Measurements from ENCODE around the gene SMC4.

SMC4 gene

DNA sequence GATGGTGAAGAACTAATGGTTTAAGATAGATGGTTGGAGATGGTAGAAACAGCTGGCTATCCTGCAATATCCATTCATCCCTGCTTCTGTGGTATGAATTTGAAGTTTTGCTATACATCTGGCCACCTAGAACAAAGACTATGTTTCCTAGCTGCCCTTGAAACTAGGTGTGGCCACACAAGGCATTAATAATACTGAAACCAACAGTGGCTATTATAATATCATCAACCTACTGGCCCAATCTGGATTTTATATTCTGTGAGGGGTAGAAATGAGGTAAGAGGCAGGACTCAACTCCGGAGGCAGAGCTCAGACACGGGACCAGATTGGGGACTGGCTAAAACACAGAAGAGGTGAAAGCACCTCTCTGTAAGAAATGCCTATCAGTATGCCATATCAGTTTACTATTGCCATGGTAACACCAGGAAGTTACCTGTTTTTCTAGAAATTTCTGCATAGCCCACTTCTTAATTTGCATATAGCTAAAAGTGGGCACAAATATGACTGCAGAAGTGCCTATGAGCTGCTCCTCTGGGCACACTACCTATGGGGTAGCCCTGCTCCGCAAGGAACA lies 8.8 kb upstream of the SMC4 start:
- Histone ChIP-seq H3K27ac (no peak overlapping the region), H3K9ac (ENCODE audit: insufficient read length) (no peak overlapping the region), H3K36me3 (ENCODE audit: insufficient read depth, low read length) (no peaks in the 10 kb centered on the region), H3K4me3 (no peak overlapping the region), H3K9me3 (ENCODE audit: low read depth, low read length) (no peaks in the 10 kb centered on the region)
- DNase-seq (ENCODE audit: low read depth, low spot score) = no peak
- TF ChIP-seq POLR2AphosphoS5 (IDR thresholded peaks at IDR 0.05; ENCODE audit: borderline replicate concordance, low read depth, low read length) = no peak
- TF ChIP-seq FOXP2 (optimal IDR thresholded peaks at IDR 0.05; ENCODE audit: control extremely low read depth, extremely low read length, insufficient read depth) = no peak
- TF ChIP-seq EZH2 (IDR thresholded peaks at IDR 0.05) = no peak

DNA sequence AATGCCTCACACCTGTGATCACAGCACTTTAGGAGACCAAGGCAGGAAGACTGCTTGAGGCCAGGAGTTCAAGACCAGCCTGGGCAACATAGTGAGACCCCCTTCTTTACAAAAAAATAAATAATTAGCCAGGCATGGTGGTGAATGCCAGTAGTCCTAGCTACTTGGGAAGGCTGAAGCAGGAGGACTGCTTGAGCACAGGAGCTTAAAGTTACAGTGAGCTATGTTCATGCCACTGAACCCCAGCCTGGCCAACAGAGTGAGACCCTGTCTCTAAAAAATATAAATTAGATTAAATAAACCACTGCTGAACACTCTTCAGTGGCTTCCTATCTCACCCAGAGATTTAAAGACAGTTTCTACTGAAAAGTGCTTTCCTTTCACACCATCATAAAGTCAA lies 6.7 kb upstream of the SMC4 start:
- H3K9me3 ChIP-seq (ENCODE audit: low read depth, low read length) = no peaks in the 10 kb centered on the region
- TF ChIP-seq EZH2 (IDR thresholded peaks at IDR 0.05) = no peak
- TF ChIP-seq POLR2AphosphoS5 (IDR thresholded peaks at IDR 0.05; ENCODE audit: borderline replicate concordance, low read depth, low read length) = no peak
- no peak for TF ChIP-seq FOXP2 (optimal IDR thresholded peaks at IDR 0.05; ENCODE audit: control extremely low read depth, extremely low read length, insufficient read depth)
- no peaks in the 10 kb centered on the region for H3K36me3 ChIP-seq (ENCODE audit: insufficient read depth, low read length)
- no peak overlapping the region for H3K27ac ChIP-seq
- H3K4me3 ChIP-seq = no peak overlapping the region
- DNase-seq (ENCODE audit: low read depth, low spot score) = no peak
- H3K9ac ChIP-seq (ENCODE audit: insufficient read length) = no peak overlapping the region

DNA sequence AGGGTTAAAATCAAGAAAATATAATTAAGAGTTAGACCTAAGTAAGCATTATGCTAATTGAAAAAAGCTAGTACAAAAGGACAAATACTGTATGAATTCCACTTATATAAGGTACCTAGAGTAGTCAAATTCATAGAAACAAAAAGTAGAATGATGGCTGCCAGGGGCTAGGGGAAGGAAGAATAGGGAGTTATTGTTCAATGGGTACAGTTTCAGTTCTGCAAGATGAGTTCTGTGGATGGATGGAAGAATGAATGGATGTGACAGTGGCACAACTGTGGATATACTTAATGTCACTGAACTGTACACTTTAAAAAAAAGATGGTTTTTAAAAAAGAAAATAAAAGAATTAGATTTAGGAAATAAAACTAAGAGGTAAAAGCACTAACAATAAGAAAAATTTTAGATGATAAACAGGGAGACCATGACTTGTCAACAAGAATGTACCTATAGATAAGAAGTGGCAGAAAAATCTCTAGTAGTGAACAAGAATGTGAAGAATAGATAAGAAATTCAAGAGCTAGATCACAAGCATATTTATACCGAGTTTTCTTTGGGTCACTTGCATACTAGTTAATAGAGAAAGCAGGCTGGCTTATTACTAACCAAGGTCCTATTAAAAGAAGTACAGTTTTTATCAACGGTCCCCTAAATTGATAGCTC lies 6.0 kb upstream of the SMC4 start:
- no peak overlapping the region for H3K27ac ChIP-seq
- no peaks in the 10 kb centered on the region for H3K9me3 ChIP-seq (ENCODE audit: low read depth, low read length)
- DNase-seq (ENCODE audit: low read depth, low spot score) = no peak
- H3K36me3 ChIP-seq (ENCODE audit: insufficient read depth, low read length) = no peaks in the 10 kb centered on the region
- H3K4me3 ChIP-seq = no peak overlapping the region
- H3K9ac ChIP-seq (ENCODE audit: insufficient read length) = no peak overlapping the region
- TF ChIP-seq POLR2AphosphoS5 (IDR thresholded peaks at IDR 0.05; ENCODE audit: borderline replicate concordance, low read depth, low read length) = no peak
- no peak for TF ChIP-seq EZH2 (IDR thresholded peaks at IDR 0.05)
- TF ChIP-seq FOXP2 (optimal IDR thresholded peaks at IDR 0.05; ENCODE audit: control extremely low read depth, extremely low read length, insufficient read depth) = no peak

DNA sequence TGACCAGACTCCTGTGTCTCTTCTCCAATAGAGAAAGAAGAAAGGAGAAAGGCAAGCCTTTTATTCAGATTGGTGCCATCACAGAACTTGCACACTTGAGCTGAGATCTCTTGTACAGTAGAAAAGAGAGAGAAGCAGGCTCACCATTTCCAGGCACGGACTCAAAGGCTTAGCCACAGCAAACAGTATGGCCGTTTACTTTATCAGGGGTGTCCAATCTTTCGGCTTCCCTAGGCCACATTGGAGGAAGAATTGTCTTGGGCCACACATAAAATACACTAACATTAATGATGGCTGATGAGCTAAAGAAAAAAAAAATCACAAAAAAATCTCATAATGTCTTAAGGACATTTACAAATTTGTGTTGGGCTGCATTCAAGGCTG lies 5.4 kb upstream of the SMC4 start:
- no peak overlapping the region for H3K27ac ChIP-seq
- no peak overlapping the region for H3K9ac ChIP-seq (ENCODE audit: insufficient read length)
- H3K9me3 ChIP-seq (ENCODE audit: low read depth, low read length) = no peaks in the 10 kb centered on the region
- TF ChIP-seq FOXP2 (optimal IDR thresholded peaks at IDR 0.05; ENCODE audit: control extremely low read depth, extremely low read length, insufficient read depth) = no peak
- TF ChIP-seq EZH2 (IDR thresholded peaks at IDR 0.05) = no peak
- TF ChIP-seq POLR2AphosphoS5 (IDR thresholded peaks at IDR 0.05; ENCODE audit: borderline replicate concordance, low read depth, low read length) = no peak
- no peak for DNase-seq (ENCODE audit: low read depth, low spot score)
- no peak overlapping the region for H3K4me3 ChIP-seq
- H3K36me3 ChIP-seq (ENCODE audit: insufficient read depth, low read length) = no peaks in the 10 kb centered on the region

DNA sequence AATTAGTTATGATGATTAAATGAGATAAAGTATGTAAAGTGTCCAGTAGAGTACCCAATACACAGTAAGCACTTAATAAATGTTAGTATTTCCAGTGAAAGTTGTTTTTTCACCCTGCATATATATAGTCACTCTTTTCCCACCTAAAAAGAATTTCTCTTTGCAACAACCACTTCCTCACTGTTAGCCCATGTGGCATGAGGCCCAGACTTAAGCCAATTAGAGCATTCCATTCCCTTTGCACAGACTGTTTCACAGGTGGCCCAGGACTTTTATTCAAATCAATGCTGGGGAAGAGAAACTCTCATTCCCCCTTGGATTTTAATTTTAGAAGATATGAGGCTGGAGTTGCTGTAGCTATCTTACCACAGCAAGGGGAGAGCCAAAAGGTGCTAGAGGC lies 4.2 kb upstream of the SMC4 start:
- Histone ChIP-seq H3K36me3 (ENCODE audit: insufficient read depth, low read length) (no peaks in the 10 kb centered on the region; the same call in 1 of the 2 replicates), H3K9me3 (ENCODE audit: low read depth, low read length) (no peaks in the 10 kb centered on the region), H3K27ac (peak overlapping the region; percentile 7; the same call in 1 of the 2 replicates), H3K4me3 (no peak overlapping the region), H3K9ac (ENCODE audit: insufficient read length) (peak overlapping the region; percentile 32)
- TF ChIP-seq POLR2AphosphoS5 (IDR thresholded peaks at IDR 0.05; ENCODE audit: borderline replicate concordance, low read depth, low read length) = no peak
- no peak for TF ChIP-seq EZH2 (IDR thresholded peaks at IDR 0.05)
- no peak for TF ChIP-seq FOXP2 (optimal IDR thresholded peaks at IDR 0.05; ENCODE audit: control extremely low read depth, extremely low read length, insufficient read depth)
- DNase-seq (ENCODE audit: low read depth, low spot score) = no peak

DNA sequence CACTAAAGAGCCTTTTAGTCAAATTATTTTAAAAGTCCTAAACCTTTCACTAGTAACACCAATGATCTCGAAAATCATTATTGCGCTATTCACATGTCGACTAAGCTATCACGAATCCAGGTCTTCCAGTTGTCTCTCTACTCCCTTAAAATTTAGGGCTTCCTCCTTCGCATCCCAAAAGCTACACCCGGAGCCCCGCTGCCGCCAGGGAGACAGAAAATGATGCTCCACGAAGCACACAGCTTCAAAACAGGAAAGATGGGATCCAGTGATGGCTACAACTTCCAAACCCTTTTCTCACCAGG lies 678 bp upstream of the SMC4 start:
- H3K27ac ChIP-seq = no peak overlapping the region
- DNase-seq (ENCODE audit: low read depth, low spot score) = no peak
- peaks cover 32% of the 10 kb centered on the region for H3K36me3 ChIP-seq (ENCODE audit: insufficient read depth, low read length)

DNA sequence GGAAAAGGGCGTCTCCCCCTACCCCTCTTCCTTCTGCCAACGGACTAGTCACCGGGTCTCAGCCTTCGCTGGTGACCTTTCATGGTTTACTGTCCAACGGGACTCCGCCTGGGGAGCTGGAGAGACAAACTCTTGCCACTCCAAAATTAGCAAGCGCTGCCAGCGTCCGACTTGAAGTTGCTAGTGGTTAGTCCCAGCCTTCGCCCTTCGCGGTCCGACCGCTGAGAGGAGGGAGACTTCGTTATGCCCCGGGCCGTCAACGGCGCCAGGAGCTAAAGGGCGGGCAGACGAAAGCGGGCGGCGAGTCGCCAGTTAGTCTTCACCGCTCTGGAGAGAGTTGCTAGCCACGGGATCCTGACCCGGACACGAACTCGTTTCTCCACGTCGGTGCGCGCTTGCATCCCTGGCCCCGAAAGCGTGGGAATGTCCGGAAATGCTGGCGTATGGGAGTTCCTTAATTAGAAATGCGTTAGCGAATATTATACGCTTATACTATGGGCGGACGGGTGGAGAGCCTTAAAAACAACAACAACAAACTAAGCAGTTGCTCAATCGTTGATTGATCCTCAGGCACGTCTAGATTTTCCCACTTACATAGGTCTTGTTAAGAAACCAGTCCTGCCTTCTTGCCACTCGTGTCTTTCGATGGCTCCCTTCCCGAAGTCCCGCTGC lies 716 bp downstream of the SMC4 start:
- DNase-seq (ENCODE audit: low read depth, low spot score) = no peak
- peaks cover 46% of the 10 kb centered on the region for H3K36me3 ChIP-seq (ENCODE audit: insufficient read depth, low read length)
- TF ChIP-seq POLR2AphosphoS5 (IDR thresholded peaks at IDR 0.05; ENCODE audit: borderline replicate concordance, low read depth, low read length) = peak; percentile 3; the same call in 1 of the 2 replicates
- TF ChIP-seq FOXP2 (optimal IDR thresholded peaks at IDR 0.05; ENCODE audit: control extremely low read depth, extremely low read length, insufficient read depth) = no peak
- peak overlapping the region; percentile 100 for H3K9ac ChIP-seq (ENCODE audit: insufficient read length)
- H3K9me3 ChIP-seq (ENCODE audit: low read depth, low read length) = no peaks in the 10 kb centered on the region
- peak overlapping the region; percentile 97 for H3K27ac ChIP-seq
- peak overlapping the region; percentile 98 for H3K4me3 ChIP-seq

More for the DNA sequence above, 678 bp upstream of the SMC4 start:
- TF ChIP-seq FOXP2 (optimal IDR thresholded peaks at IDR 0.05; ENCODE audit: control extremely low read depth, extremely low read length, insufficient read depth) (no peak), POLR2AphosphoS5 (IDR thresholded peaks at IDR 0.05; ENCODE audit: borderline replicate concordance, low read depth, low read length) (no peak), EZH2 (IDR thresholded peaks at IDR 0.05) (no peak)
- peak overlapping the region; percentile 98 for H3K4me3 ChIP-seq
- no peaks in the 10 kb centered on the region for H3K9me3 ChIP-seq (ENCODE audit: low read depth, low read length)
- peak overlapping the region; percentile 100 for H3K9ac ChIP-seq (ENCODE audit: insufficient read length)

DNA sequence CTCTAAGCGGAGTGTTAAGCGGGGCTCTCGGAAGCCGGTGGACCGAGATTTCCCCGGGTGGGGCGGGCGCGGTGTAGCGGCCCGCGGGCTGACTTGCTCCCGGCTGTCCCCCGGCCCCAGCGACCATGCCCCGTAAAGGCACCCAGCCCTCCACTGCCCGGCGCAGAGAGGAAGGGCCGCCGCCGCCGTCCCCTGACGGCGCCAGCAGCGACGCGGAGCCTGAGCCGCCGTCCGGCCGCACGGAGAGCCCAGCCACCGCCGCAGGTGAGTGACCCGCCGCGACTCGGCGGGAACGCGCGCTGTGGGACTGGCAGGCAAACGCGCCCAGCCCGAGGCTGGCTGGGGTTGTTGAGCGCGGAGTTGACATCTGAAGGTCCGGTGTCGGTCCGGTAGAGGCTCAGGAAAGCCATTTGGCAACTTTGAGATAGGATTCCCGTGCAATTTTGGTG lies 1.3 kb downstream of the SMC4 start:
- H3K27ac ChIP-seq = peak overlapping the region; percentile 97
- no peak for DNase-seq (ENCODE audit: low read depth, low spot score)
- H3K9me3 ChIP-seq (ENCODE audit: low read depth, low read length) = no peaks in the 10 kb centered on the region
- peak overlapping the region; percentile 98 for H3K4me3 ChIP-seq
- TF ChIP-seq EZH2 (IDR thresholded peaks at IDR 0.05) (no peak), FOXP2 (optimal IDR thresholded peaks at IDR 0.05; ENCODE audit: control extremely low read depth, extremely low read length, insufficient read depth) (no peak), POLR2AphosphoS5 (IDR thresholded peaks at IDR 0.05; ENCODE audit: borderline replicate concordance, low read depth, low read length) (no peak)
- peaks cover 52% of the 10 kb centered on the region for H3K36me3 ChIP-seq (ENCODE audit: insufficient read depth, low read length)
- H3K9ac ChIP-seq (ENCODE audit: insufficient read length) = peak overlapping the region; percentile 100
